Mesenteric fat pad (tissue), 1 donor: ENCODE measurements around the gene MDK. TPM values are rescaled to one million over a fixed set of nuclear protein-coding genes. Genes with fewer than 3 reads are reported as not detected.
"Not testable (repeated sequence)": the region's sequence is repeated elsewhere in the genome, so short reads cannot be mapped to it uniquely, and the experiment has no call there.

Source experiments
- DNase-seq: peaks from one replicate; pipeline ENCODE4 v3.0.0-alpha.2; 2020; ENCODE audit warnings: low spot score
- total RNA-seq: library from RNA; stranded (reverse); fragmentation: NEBNext Ultra II Directional; extraction: Animal tissue kit (Norgen Biotek cat#: 25700); gene quantifications from one replicate; pipeline ENCODE4 v1.2.1, GENCODE V29; 2021
- donor health status: DM: yes; HTN: yes; CAD: no.

The MDK gene
- total RNA-seq, 1 donor from 2014 or later, result 13.9 TPM

- no peak for DNase-seq
Observed at GRCh38 chr11:46367244-46367915, 14.1 kb upstream of the MDK start.

- DNase-seq, result no peak
Observed at GRCh38 chr11:46367916-46368267, 13.6 kb upstream of the MDK start.

- no peak for DNase-seq
Observed at GRCh38 chr11:46369458-46370152, 11.9 kb upstream of the MDK start.

GRCh38 chr11:46370253-46370652 lies 11.2 kb upstream of the MDK start:
- DNase-seq, result no peak

- DNase-seq, result not testable (repeated sequence)
Observed at GRCh38 chr11:46371262-46371661, 10.2 kb upstream of the MDK start.

GRCh38 chr11:46372086-46372485 lies 9.4 kb upstream of the MDK start:
- DNase-seq, result no peak

GRCh38 chr11:46372501-46372900 lies 9.0 kb upstream of the MDK start:
- not testable (repeated sequence) for DNase-seq

- DNase-seq, result no peak
Observed at GRCh38 chr11:46373787-46374740, 7.4 kb upstream of the MDK start.

- no peak for DNase-seq
Observed at GRCh38 chr11:46374815-46375214, 6.7 kb upstream of the MDK start.

- no peak for DNase-seq
Observed at GRCh38 chr11:46375392-46376101, 5.9 kb upstream of the MDK start.

GRCh38 chr11:46376258-46377050 lies 5.0 kb upstream of the MDK start:
- no peak for DNase-seq

- no peak for DNase-seq
Observed at GRCh38 chr11:46377290-46377689, 4.2 kb upstream of the MDK start.

GRCh38 chr11:46377831-46378230 lies 3.6 kb upstream of the MDK start:
- DNase-seq, result no peak

GRCh38 chr11:46378296-46378695 lies 3.2 kb upstream of the MDK start:
- DNase-seq, result no peak

GRCh38 chr11:46378811-46379481 lies 2.5 kb upstream of the MDK start:
- DNase-seq, result no peak

GRCh38 chr11:46379482-46380293 lies 1.8 kb upstream of the MDK start:
- not testable (repeated sequence) for DNase-seq

GRCh38 chr11:46380340-46381047 lies 975 bp upstream of the MDK start:
- peak; percentile 94 for DNase-seq
